Esophagus muscularis mucosa (tissue), 4 donors: Measurements from ENCODE around the gene KCNN1. TPM values are rescaled to one million over a fixed set of nuclear protein-coding genes. Genes with fewer than 3 reads are reported as not detected.

Experiments used
- DNase-seq: peaks from one replicate; pipeline ENCODE4 v3.0.0-alpha.2; 2017; ENCODE audit errors: extremely low spot score
- H3K27ac ChIP-seq, 4 donors: fragments of 200-600 bp; sonication (generic); replicated peaks in 1 of 4; 1 replicate in 3 of 4; 2 replicates in 1 of 4; pipeline ENCODE4 v1.5.1; 2016 to 2019; ENCODE audit warnings: mild to moderate bottlenecking in 1 of 4
- H3K27me3 ChIP-seq, 4 donors: fragments of 200-600 bp; sonication (generic); one replicate each; pipeline versions ENCODE4 v1.5.1 to v1.6.0; 2016 to 2019
- H3K36me3 ChIP-seq, 4 donors: fragments of 200-600 bp; sonication (generic); one replicate each; pipeline ENCODE4 v1.5.1; 2016 to 2019
- H3K4me1 ChIP-seq, 4 donors: fragments of 200-600 bp; sonication (generic); one replicate each; pipeline ENCODE4 v1.5.1; 2016 to 2019
- H3K4me3 ChIP-seq, 4 donors: fragments of 200-600 bp; sonication (generic); 1 replicate in 2 of 4; 2 replicates in 2 of 4; pipeline ENCODE4 v1.5.1; 2016 to 2019; ENCODE audit warnings: mild to moderate bottlenecking in 4 of 4, moderate library complexity in 1 of 4
- H3K9me3 ChIP-seq, 4 donors: fragments of 200-600 bp; sonication (generic); 1 replicate in 3 of 4; 2 replicates in 1 of 4; pipeline ENCODE4 v1.5.1; 2016 to 2019
- CTCF ChIP-seq, 3 experiments: fragments of 200-600 bp in 2 of 3; fragments of 450-650 bp in 1 of 3; sonication (generic) in 2 of 3; IDR thresholded peaks; one replicate each; pipeline ENCODE4 v1.5.1; 2017 to 2019; ENCODE audit warnings: antibody characterized with exemption in 3 of 3, mild to moderate bottlenecking in 2 of 3, moderate library complexity in 1 of 3
- EP300 ChIP-seq: sonication (generic); formaldehyde crosslinking; IDR thresholded peaks from one replicate; pipeline ENCODE4 v1.6.1; 2017; ENCODE audit warnings: antibody characterized with exemption
- POLR2A ChIP-seq: fragments of 450-650 bp; IDR thresholded peaks from one replicate; pipeline ENCODE4 v1.6.1; 2017; ENCODE audit warnings: antibody characterized with exemption, moderate library complexity, mild to moderate bottlenecking, low read depth
- POLR2AphosphoS5 ChIP-seq, 2 donors: sonication (generic); formaldehyde crosslinking; IDR thresholded peaks; one replicate each; pipeline ENCODE4 v1.6.1; 2017; ENCODE audit warnings: antibody characterized with exemption in 2 of 2
- WGBS: methylation state at CpG from one replicate; pipeline ENCODE4 v1.1.5; 2018; 5-methylcytosine and 5-hydroxymethylcytosine counted together
- intact Hi-C: fragments of 100-400 bp; cut with DNase I; formaldehyde crosslinking; loops from one replicate; pipeline ENCODE4 v1.15.1; 2023
- total RNA-seq, 4 donors: library from RNA; depleted of rRNA; stranded (reverse); fragments of >200 nt; gene quantifications; one replicate each; pipeline versions ENCODE4 v1.1.0 to v1.2.1, GENCODE V29; 2016

The KCNN1 gene
- total RNA-seq, 4 donors from 2014 or later: 0.17 to 0.23 TPM; not detected in 2

- no peak overlapping the region for H3K4me3 ChIP-seq
- H3K36me3 ChIP-seq: peaks cover 8 to 62% (median 45%) of the 10 kb centered on the region in 4 donors
- H3K4me1 ChIP-seq: peaks cover 19 to 26% (median 25%) of the 10 kb centered on the region in 4 donors
- intact Hi-C loops: no loop called here
- no peaks in the 10 kb centered on the region for H3K9me3 ChIP-seq
- DNase-seq: no peak
- peaks cover 0 to 6% (median 0%) of the 10 kb centered on the region in 4 donors for H3K27me3 ChIP-seq
- H3K27ac ChIP-seq: no peak overlapping the region
- 95% methylated on average over 19 of the region's 21 CpGs for WGBS
- no peak for TF ChIP-seq CTCF (IDR thresholded peaks at IDR 0.05)
- TF ChIP-seq EP300: no peak
- no peak for TF ChIP-seq POLR2A
- no peak for TF ChIP-seq POLR2AphosphoS5 (IDR thresholded peaks at IDR 0.05)
Observed at GRCh38 chr19:17936379-17936778, 30.5 kb upstream of the KCNN1 start.

- Histone ChIP-seq H3K27me3 (peaks cover 0 to 5% (median 0%) of the 10 kb centered on the region in 4 donors), H3K4me1 (peaks cover 10 to 17% (median 16%) of the 10 kb centered on the region in 4 donors), H3K9me3 (no peaks in the 10 kb centered on the region), H3K36me3 (peaks cover 8 to 73% (median 55%) of the 10 kb centered on the region in 4 donors), H3K4me3 (no peak overlapping the region), H3K27ac (no peak overlapping the region)
- WGBS: 82% methylated on average over 9 of the region's 9 CpGs
- no peak for DNase-seq
- intact Hi-C loops: no loop called here
- no peak for TF ChIP-seq POLR2A
- no peak for TF ChIP-seq POLR2AphosphoS5 (IDR thresholded peaks at IDR 0.05)
Observed at GRCh38 chr19:17937371-17937900, 29.5 kb upstream of the KCNN1 start.

- DNase-seq: no peak
- Histone ChIP-seq H3K4me1 (peaks cover 10 to 17% (median 15%) of the 10 kb centered on the region in 4 donors), H3K27me3 (no peaks in the 10 kb centered on the region), H3K9me3 (no peaks in the 10 kb centered on the region), H3K27ac (no peak overlapping the region), H3K4me3 (no peak overlapping the region), H3K36me3 (peaks cover 8 to 81% (median 63%) of the 10 kb centered on the region in 4 donors)
- intact Hi-C loops: loop anchor here (1.0 kb wide), 1 partner anchor 58 kb away; no protein-coding TSS in a partner anchor
- 58% methylated on average over 7 of the region's 7 CpGs for WGBS
- TF ChIP-seq POLR2AphosphoS5 (IDR thresholded peaks at IDR 0.05) (peak in 1 of 2 donors; percentile 48), CTCF (IDR thresholded peaks at IDR 0.05) (peak; percentile 91 to 94 (median 93)), EP300 (no peak), POLR2A (no peak)
Observed at GRCh38 chr19:17938092-17938845, 28.6 kb upstream of the KCNN1 start.

GRCh38 chr19:17942181-17942580 is 24.7 kb upstream of the KCNN1 start:
- no peak overlapping the region for H3K4me3 ChIP-seq
- peaks cover 6 to 66% (median 56%) of the 10 kb centered on the region in 4 donors for H3K36me3 ChIP-seq
- TF ChIP-seq POLR2AphosphoS5 (IDR thresholded peaks at IDR 0.05): no peak
- TF ChIP-seq EP300: no peak
- TF ChIP-seq POLR2A: no peak
- no peak for TF ChIP-seq CTCF (IDR thresholded peaks at IDR 0.05)
- no peak overlapping the region for H3K27ac ChIP-seq
- no peaks in the 10 kb centered on the region for H3K9me3 ChIP-seq
- H3K27me3 ChIP-seq: no peaks in the 10 kb centered on the region
- H3K4me1 ChIP-seq: peaks cover under 1 to 31% (median 26%) of the 10 kb centered on the region in 4 donors
- intact Hi-C loops: loop anchor here (10.0 kb wide), 1 partner anchor 123 kb away; no protein-coding TSS in a partner anchor
- DNase-seq: no peak
- WGBS: 65% methylated on average over 17 of the region's 17 CpGs

GRCh38 chr19:17942582-17943273 is 24.2 kb upstream of the KCNN1 start:
- H3K4me1 ChIP-seq: peaks cover 3 to 35% (median 30%) of the 10 kb centered on the region in 4 donors
- H3K9me3 ChIP-seq: no peaks in the 10 kb centered on the region
- no peak for DNase-seq
- no peak overlapping the region for H3K4me3 ChIP-seq
- intact Hi-C loops: loop anchor here (10.0 kb wide), 1 partner anchor 122 kb away; no protein-coding TSS in a partner anchor
- no peaks in the 10 kb centered on the region for H3K27me3 ChIP-seq
- peaks cover 6 to 61% (median 51%) of the 10 kb centered on the region in 4 donors for H3K36me3 ChIP-seq
- WGBS: 78% methylated on average over 38 of the region's 41 CpGs
- TF ChIP-seq POLR2AphosphoS5 (IDR thresholded peaks at IDR 0.05) (no peak), POLR2A (no peak), CTCF (IDR thresholded peaks at IDR 0.05) (no peak), EP300 (no peak)
- H3K27ac ChIP-seq: no peak overlapping the region
